ENCODE measurements around the gene CPN1. TPM values are rescaled to one million over a fixed set of nuclear protein-coding genes. Genes with fewer than 3 reads are reported as not detected.
"Not testable (repeated sequence)": the region's sequence is repeated elsewhere in the genome, so short reads cannot be mapped to it uniquely, and the experiment has no call there.

The CPN1 gene
- total RNA-seq (2014; rRNA removed; shearing (Covaris generic)) (not detected in 2 replicates), polyA plus RNA-seq (2016; fragmentation: Nextera tagmentation; extraction: Ambion mirVana) (not detected in 2 replicates)

- Histone ChIP-seq H2AFZ (no peak within 1 kb of the TSS), H3K4me2 (ENCODE audit: unreplicated experiment) (no peak within 1 kb of the TSS), H3K27ac (no peak within 1 kb of the TSS), H3K79me2 (ENCODE audit: insufficient read depth) (no peaks in the 10 kb centered on the region), H3K9ac (no peak within 1 kb of the TSS), H3K4me1 (ENCODE audit: insufficient read depth) (no peaks in the 10 kb centered on the region), H3K27me3 (replicated peaks; ENCODE audit: insufficient read depth) (peaks cover 49% of the 10 kb centered on the region), H4K20me1 (ENCODE audit: insufficient read depth) (no peaks in the 10 kb centered on the region), H3K36me3 (ENCODE audit: low read depth) (no peaks in the 10 kb centered on the region), H3K9me3 (ENCODE audit: low read depth) (no peaks in the 10 kb centered on the region), H3K9me2 (ENCODE audit: insufficient read depth) (no peaks in the 10 kb centered on the region), H3K4me3 (no peak within 1 kb of the TSS), H3F3A (ENCODE audit: insufficient read depth) (no peaks in the 10 kb centered on the region)
- DNase-seq = no peak
- in situ Hi-C loops (cut with MboI) = no loop called here
- no peak for TF ChIP-seq EZH2 (IDR thresholded peaks at IDR 0.05; ENCODE audit: insufficient read depth, poor library complexity, severe bottlenecking)
- TF ChIP-seq EZH2phosphoT487 (IDR thresholded peaks at IDR 0.05; ENCODE audit: insufficient read depth, low read depth) = no peak
- 70 to 74% methylated on average over 24 of the region's 24 CpGs for WGBS, 2 experiments (ENCODE audit: low coverage in 1 of 2, low lambda C conversion rate in 2 of 2, missing lambda C conversion rate in 2 of 2)
Measured at GRCh38 chr10:100081075-100082001, at the start of gene CPN1. CPN1 (minus strand) TSS chr10:100081869; CDS start chr10:100081625, 244 bp downstream.

GRCh38 chr10:100130831-100131230 is 49.2 kb upstream of the CPN1 start:
- Histone ChIP-seq H4K20me1 (ENCODE audit: insufficient read depth) (no peaks in the 10 kb centered on the region), H3K4me2 (ENCODE audit: unreplicated experiment) (no peak overlapping the region), H3K27me3 (replicated peaks; ENCODE audit: insufficient read depth) (peaks cover 4% of the 10 kb centered on the region; the same call in 1 of the 2 replicates), H3F3A (ENCODE audit: insufficient read depth) (no peaks in the 10 kb centered on the region), H3K36me3 (ENCODE audit: low read depth) (no peaks in the 10 kb centered on the region), H3K79me2 (ENCODE audit: insufficient read depth) (no peaks in the 10 kb centered on the region), H3K4me3 (no peak overlapping the region), H3K4me1 (ENCODE audit: insufficient read depth) (no peaks in the 10 kb centered on the region), H3K9me2 (ENCODE audit: insufficient read depth) (no peaks in the 10 kb centered on the region), H3K9me3 (ENCODE audit: low read depth) (no peaks in the 10 kb centered on the region), H3K27ac (no peak overlapping the region), H2AFZ (no peak overlapping the region), H3K9ac (no peak overlapping the region)
- in situ Hi-C loops (cut with MboI) = no loop called here
- 36 to 39% methylated on average over 7 of the region's 7 CpGs for WGBS, 2 experiments (ENCODE audit: low coverage in 1 of 2, low lambda C conversion rate in 2 of 2, missing lambda C conversion rate in 2 of 2)
- TF ChIP-seq EZH2 (IDR thresholded peaks at IDR 0.05; ENCODE audit: insufficient read depth, poor library complexity, severe bottlenecking) (no peak), EZH2phosphoT487 (IDR thresholded peaks at IDR 0.05; ENCODE audit: insufficient read depth, low read depth) (no peak)
- no peak for DNase-seq

GRCh38 chr10:100129424-100129823 is 47.8 kb upstream of the CPN1 start:
- DNase-seq = no peak
- Histone ChIP-seq H3K4me3 (no peak overlapping the region), H3K9me3 (ENCODE audit: low read depth) (no peaks in the 10 kb centered on the region), H3K9ac (no peak overlapping the region), H3K27ac (no peak overlapping the region), H4K20me1 (ENCODE audit: insufficient read depth) (no peaks in the 10 kb centered on the region), H3K27me3 (replicated peaks; ENCODE audit: insufficient read depth) (no peaks in the 10 kb centered on the region; the same call in 1 of the 2 replicates), H3K4me2 (ENCODE audit: unreplicated experiment) (no peak overlapping the region), H3K79me2 (ENCODE audit: insufficient read depth) (no peaks in the 10 kb centered on the region), H2AFZ (no peak overlapping the region), H3F3A (ENCODE audit: insufficient read depth) (no peaks in the 10 kb centered on the region), H3K9me2 (ENCODE audit: insufficient read depth) (no peaks in the 10 kb centered on the region), H3K36me3 (ENCODE audit: low read depth) (no peaks in the 10 kb centered on the region), H3K4me1 (ENCODE audit: insufficient read depth) (no peaks in the 10 kb centered on the region)
- in situ Hi-C loops (cut with MboI) = no loop called here
- TF ChIP-seq EZH2phosphoT487 (IDR thresholded peaks at IDR 0.05; ENCODE audit: insufficient read depth, low read depth) = no peak
- no peak for TF ChIP-seq EZH2 (IDR thresholded peaks at IDR 0.05; ENCODE audit: insufficient read depth, poor library complexity, severe bottlenecking)
- 61 to 62% methylated on average over 9 of the region's 9 CpGs for WGBS, 2 experiments (ENCODE audit: low coverage in 1 of 2, low lambda C conversion rate in 2 of 2, missing lambda C conversion rate in 2 of 2)

- H3K36me3 ChIP-seq (ENCODE audit: low read depth) = no peaks in the 10 kb centered on the region
- 49 to 51% methylated on average over 8 of the region's 8 CpGs for WGBS, 2 experiments (ENCODE audit: low coverage in 1 of 2, low lambda C conversion rate in 2 of 2, missing lambda C conversion rate in 2 of 2)
- DNase-seq = no peak
Measured at GRCh38 chr10:100128951-100129350, 47.3 kb upstream of the CPN1 start.

GRCh38 chr10:100125335-100125734 is 43.7 kb upstream of the CPN1 start:
- H3K4me1 ChIP-seq (ENCODE audit: insufficient read depth); H3K9me3 ChIP-seq (ENCODE audit: low read depth); H3F3A ChIP-seq (ENCODE audit: insufficient read depth); H3K4me3 ChIP-seq; H3K9ac ChIP-seq; H3K4me2 ChIP-seq (ENCODE audit: unreplicated experiment); H4K20me1 ChIP-seq (ENCODE audit: insufficient read depth); H3K36me3 ChIP-seq (ENCODE audit: low read depth); H3K27ac ChIP-seq; DNase-seq; in situ Hi-C loops (cut with MboI); H3K9me2 ChIP-seq (ENCODE audit: insufficient read depth); H2AFZ ChIP-seq; H3K79me2 ChIP-seq (ENCODE audit: insufficient read depth): not testable (repeated sequence)
- peaks cover 18% of the 10 kb centered on the region for H3K27me3 ChIP-seq (replicated peaks; ENCODE audit: insufficient read depth)
- 19 to 44% methylated on average over 2 of the region's 2 CpGs for WGBS, 2 experiments (ENCODE audit: low coverage in 1 of 2, low lambda C conversion rate in 2 of 2, missing lambda C conversion rate in 2 of 2)

More at GRCh38 chr10:100128951-100129350, 47.3 kb upstream of the CPN1 start:
- no peak overlapping the region for H3K9ac ChIP-seq
- H3K4me1 ChIP-seq (ENCODE audit: insufficient read depth) = no peaks in the 10 kb centered on the region
- peaks cover 1% of the 10 kb centered on the region; the same call in 1 of the 2 replicates for H3K27me3 ChIP-seq (replicated peaks; ENCODE audit: insufficient read depth)
- H3K9me3 ChIP-seq (ENCODE audit: low read depth) = no peaks in the 10 kb centered on the region
- H3K79me2 ChIP-seq (ENCODE audit: insufficient read depth) = no peaks in the 10 kb centered on the region
- in situ Hi-C loops (cut with MboI) = no loop called here
- TF ChIP-seq EZH2phosphoT487 (IDR thresholded peaks at IDR 0.05; ENCODE audit: insufficient read depth, low read depth) = no peak
- TF ChIP-seq EZH2 (IDR thresholded peaks at IDR 0.05; ENCODE audit: insufficient read depth, poor library complexity, severe bottlenecking) = no peak
- no peak overlapping the region for H3K4me2 ChIP-seq (ENCODE audit: unreplicated experiment)
- H3K9me2 ChIP-seq (ENCODE audit: insufficient read depth) = no peaks in the 10 kb centered on the region
- H4K20me1 ChIP-seq (ENCODE audit: insufficient read depth) = no peaks in the 10 kb centered on the region
- H2AFZ ChIP-seq = no peak overlapping the region
- H3F3A ChIP-seq (ENCODE audit: insufficient read depth) = no peaks in the 10 kb centered on the region
- no peak overlapping the region for H3K27ac ChIP-seq
- H3K4me3 ChIP-seq = no peak overlapping the region
